Measurements from ENCODE around the gene PLTP. TPM values are rescaled to one million over a fixed set of nuclear protein-coding genes. Genes with fewer than 3 reads are reported as not detected.

PLTP gene
- polyA plus RNA-seq, 1 donor from 2014 or later, result 7.0 TPM

- Histone ChIP-seq H3K9me3 (ENCODE audit: low read length) (no peaks in the 10 kb centered on the region), H3K9me2 (ENCODE audit: insufficient read depth, low read length) (no peaks in the 10 kb centered on the region), H3K27me3 (ENCODE audit: insufficient read depth, low read depth, low read length) (no peaks in the 10 kb centered on the region), H4K20me1 (ENCODE audit: insufficient read depth) (no peaks in the 10 kb centered on the region), H3K36me3 (ENCODE audit: insufficient read depth, low read length) (no peaks in the 10 kb centered on the region), H3K4me2 (ENCODE audit: low read length) (no peak overlapping the region), H3K9ac (ENCODE audit: low read length) (no peak overlapping the region), H3K79me2 (replicated peaks; ENCODE audit: insufficient read depth, low read length) (no peaks in the 10 kb centered on the region), H3K4me3 (ENCODE audit: low read length) (no peak overlapping the region), H3F3A (ENCODE audit: insufficient read depth, low read length, poor library complexity, severe bottlenecking) (no peaks in the 10 kb centered on the region), H3K27ac (ENCODE audit: low read length) (no peak overlapping the region), H2AFZ (ENCODE audit: low read depth, low read length) (no peak overlapping the region)
- TF ChIP-seq TAF1 (IDR thresholded peaks at IDR 0.05; ENCODE audit: low read depth) (no peak), POLR2AphosphoS5 (IDR thresholded peaks at IDR 0.05) (no peak), EZH2 (IDR thresholded peaks at IDR 0.05; ENCODE audit: borderline replicate concordance, insufficient read depth, low read length, poor library complexity, severe bottlenecking) (no peak), SMC3 (conservative IDR thresholded peaks at IDR 0.05; ENCODE audit: poor library complexity) (no peak), MXI1 (conservative IDR thresholded peaks at IDR 0.05; ENCODE audit: poor library complexity, severe bottlenecking) (no peak), EP300 (conservative IDR thresholded peaks at IDR 0.05; ENCODE audit: poor library complexity, severe bottlenecking) (no peak), RAD21 (conservative IDR thresholded peaks at IDR 0.05) (no peak), REST (IDR thresholded peaks at IDR 0.05; ENCODE audit: borderline replicate concordance) (no peak), CTCF (IDR thresholded peaks at IDR 0.05; ENCODE audit: poor library complexity, severe bottlenecking) (no peak)
Measured at GRCh38 chr20:45959126-45959525, 47.2 kb upstream of the PLTP start.

DNA sequence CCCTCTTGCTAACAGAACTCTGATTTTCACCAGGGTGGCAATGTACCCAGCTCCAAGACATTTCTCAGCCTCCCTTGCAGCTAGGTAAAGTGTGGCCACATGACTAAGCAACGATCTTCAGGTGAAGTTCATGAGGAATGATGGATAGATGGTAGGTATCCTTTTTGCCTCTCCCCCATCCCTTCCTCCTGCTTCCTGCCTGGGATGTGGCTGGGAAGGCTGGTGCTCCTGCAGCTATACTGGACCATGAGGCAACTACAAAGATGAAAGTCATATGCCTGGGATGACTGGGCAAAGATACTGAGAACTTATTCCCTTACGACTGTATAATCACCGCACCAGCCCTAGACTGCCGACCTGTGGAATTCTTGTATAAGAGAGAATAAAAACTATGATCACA, 46.6 kb upstream of the PLTP start:
- no peaks in the 10 kb centered on the region for H3K27me3 ChIP-seq (ENCODE audit: insufficient read depth, low read depth, low read length)
- H3K79me2 ChIP-seq (replicated peaks; ENCODE audit: insufficient read depth, low read length), result no peaks in the 10 kb centered on the region
- H3K9me3 ChIP-seq (ENCODE audit: low read length), result no peaks in the 10 kb centered on the region
- H2AFZ ChIP-seq (ENCODE audit: low read depth, low read length), result no peak overlapping the region
- H3K9me2 ChIP-seq (ENCODE audit: insufficient read depth, low read length), result no peaks in the 10 kb centered on the region
- no peak overlapping the region for H3K4me3 ChIP-seq (ENCODE audit: low read length)
- H3K9ac ChIP-seq (ENCODE audit: low read length), result no peak overlapping the region
- no peak overlapping the region for H3K27ac ChIP-seq (ENCODE audit: low read length)
- H4K20me1 ChIP-seq (ENCODE audit: insufficient read depth), result no peaks in the 10 kb centered on the region
- H3K4me2 ChIP-seq (ENCODE audit: low read length), result no peak overlapping the region
- H3F3A ChIP-seq (ENCODE audit: insufficient read depth, low read length, poor library complexity, severe bottlenecking), result no peaks in the 10 kb centered on the region
- TF ChIP-seq CTCF (IDR thresholded peaks at IDR 0.05; ENCODE audit: poor library complexity, severe bottlenecking) (no peak), REST (IDR thresholded peaks at IDR 0.05; ENCODE audit: borderline replicate concordance) (no peak), EZH2 (IDR thresholded peaks at IDR 0.05; ENCODE audit: borderline replicate concordance, insufficient read depth, low read length, poor library complexity, severe bottlenecking) (no peak), MXI1 (conservative IDR thresholded peaks at IDR 0.05; ENCODE audit: poor library complexity, severe bottlenecking) (no peak)
- H3K36me3 ChIP-seq (ENCODE audit: insufficient read depth, low read length), result no peaks in the 10 kb centered on the region

All from neural cell (in vitro differentiated cells).